HG03175 (cell line): ENCODE results near the gene AMPD2.
"Not testable (repeated sequence)": the region's sequence is repeated elsewhere in the genome, so short reads cannot be mapped to it uniquely, and the experiment has no call there.

Experiments
- ATAC-seq: cut with Tn5 transposase; IDR thresholded peaks from one replicate; pipeline ENCODE4 v1.9.1; 2021; ENCODE audit warnings: mild to moderate bottlenecking, moderate library complexity; ENCODE audit not compliant: unreplicated experiment

AMPD2 gene

DNA sequence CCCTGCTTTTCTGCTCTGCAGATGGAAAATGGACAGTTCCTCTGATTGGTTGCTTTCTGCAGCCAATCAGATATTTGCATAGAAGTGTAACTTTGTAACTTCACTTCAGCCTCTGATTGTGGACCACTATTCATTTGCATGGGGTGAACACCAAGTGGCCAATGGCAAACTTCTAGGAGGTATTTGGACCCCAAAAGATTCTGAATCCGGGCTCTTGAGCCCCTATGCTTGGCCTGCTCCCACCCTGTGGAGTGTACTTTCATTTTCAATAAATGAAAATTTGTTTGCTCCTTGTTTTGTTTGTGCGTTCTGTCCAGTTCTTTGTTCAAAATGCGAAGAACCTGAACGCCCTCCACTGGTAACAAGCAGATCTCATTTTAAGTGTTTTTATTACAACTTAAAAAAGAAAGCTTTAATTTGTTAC, 29.9 kb downstream of the AMPD2 start:
- ATAC-seq: no peak

- no peak for ATAC-seq
These were observed 31.0 kb downstream of the AMPD2 start for GRCh38 chr1:109650609-109651008.

DNA sequence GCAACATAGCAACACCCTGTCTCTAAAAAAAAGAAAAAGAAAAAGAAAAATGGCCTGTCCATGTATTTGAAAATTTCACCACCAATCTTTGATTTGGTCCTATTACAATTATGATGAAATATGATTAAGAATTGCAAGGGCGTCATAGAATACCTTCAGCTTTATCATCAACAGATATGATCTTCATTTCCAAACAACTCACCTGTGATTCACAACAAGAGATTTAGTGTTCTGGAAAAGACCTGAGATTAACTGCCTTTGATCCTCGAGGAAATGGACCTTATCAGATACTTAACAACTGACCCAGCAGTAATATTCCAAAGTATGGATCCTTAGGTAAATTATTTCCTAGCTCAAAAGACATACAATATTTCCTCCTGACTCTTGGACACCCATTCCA, 32.8 kb downstream of the AMPD2 start:
- no peak for ATAC-seq

DNA sequence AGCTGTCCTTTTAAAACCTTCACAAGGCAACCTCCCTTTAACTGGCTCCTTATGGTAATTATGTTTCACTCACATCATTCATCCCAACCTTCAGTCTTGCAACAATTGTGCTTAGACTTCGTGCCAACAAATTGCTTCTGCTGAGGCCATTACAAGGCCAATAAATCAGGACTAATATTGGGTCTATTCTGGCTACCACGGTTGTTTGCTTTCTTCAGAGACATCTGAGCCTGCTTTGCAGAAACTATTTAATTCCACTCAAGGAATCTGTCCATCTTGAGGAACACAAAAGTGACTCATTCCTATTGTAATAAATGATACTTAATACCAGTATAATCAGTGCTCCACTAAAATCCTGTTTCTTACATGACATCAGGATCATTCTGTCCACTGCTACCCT, 33.7 kb downstream of the AMPD2 start:
- ATAC-seq: no peak

- no peak for ATAC-seq
These were observed 34.9 kb downstream of the AMPD2 start for GRCh38 chr1:109654519-109654918.

GRCh38 chr1:109655615-109656519, 36.2 kb downstream of the AMPD2 start, which contains the start of gene GSTM4:
Gene GSTM4, plus strand, starts transcription at chr1:109656099. Its CDS starts 291 bp downstream, at chr1:109656390.
- peak; percentile 89 for ATAC-seq

- no peak for ATAC-seq
These were observed 37.8 kb downstream of the AMPD2 start for GRCh38 chr1:109657395-109657794.

DNA sequence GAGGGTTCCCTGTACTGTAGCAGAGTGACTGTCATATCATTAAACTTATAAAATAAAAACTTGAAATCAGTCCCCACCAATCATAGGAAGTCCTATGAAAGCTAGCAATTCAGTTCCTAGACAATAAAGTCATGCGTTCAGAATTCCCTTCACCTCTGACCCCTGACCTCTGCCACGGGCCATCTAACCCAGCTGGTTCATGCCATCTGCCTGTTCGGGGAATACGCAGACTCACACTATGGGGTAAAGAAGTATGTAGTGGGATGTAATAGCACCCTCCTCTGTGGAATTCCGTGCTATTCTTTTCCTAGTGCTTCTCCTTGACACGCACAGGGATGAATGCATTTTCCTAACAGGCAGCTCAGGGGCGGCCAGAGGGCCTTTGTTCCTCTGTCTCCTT, 38.3 kb downstream of the AMPD2 start:
- no peak for ATAC-seq

DNA sequence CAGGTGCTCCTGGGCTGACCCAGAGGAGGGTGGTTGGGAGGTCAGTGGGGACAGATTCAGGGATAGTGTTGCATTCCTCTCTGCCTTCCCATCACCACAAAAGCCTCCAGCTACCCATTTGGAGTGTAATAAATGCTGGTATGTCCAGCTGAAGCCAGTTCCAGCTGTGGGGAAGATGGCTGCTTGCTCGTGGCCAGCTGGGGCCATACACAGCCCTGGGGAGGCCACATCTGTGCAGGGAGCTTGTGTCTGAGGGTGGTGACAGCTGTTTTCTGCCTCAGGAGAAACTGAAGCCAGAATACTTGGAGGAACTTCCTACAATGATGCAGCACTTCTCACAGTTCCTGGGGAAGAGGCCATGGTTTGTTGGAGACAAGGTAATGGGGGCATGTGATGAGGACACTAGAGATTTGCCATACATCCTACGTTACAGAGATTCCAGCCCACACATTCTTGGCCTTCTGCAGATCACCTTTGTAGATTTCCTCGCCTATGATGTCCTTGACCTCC, 39.0 kb downstream of the AMPD2 start:
- ATAC-seq: no peak

GRCh38 chr1:109659145-109659544, 39.5 kb downstream of the AMPD2 start:
- no peak for ATAC-seq

- ATAC-seq: no peak
These were observed 40.5 kb downstream of the AMPD2 start for GRCh38 chr1:109659997-109660690.

- not testable (repeated sequence) for ATAC-seq
These were observed 41.0 kb downstream of the AMPD2 start for GRCh38 chr1:109660691-109661026.

DNA sequence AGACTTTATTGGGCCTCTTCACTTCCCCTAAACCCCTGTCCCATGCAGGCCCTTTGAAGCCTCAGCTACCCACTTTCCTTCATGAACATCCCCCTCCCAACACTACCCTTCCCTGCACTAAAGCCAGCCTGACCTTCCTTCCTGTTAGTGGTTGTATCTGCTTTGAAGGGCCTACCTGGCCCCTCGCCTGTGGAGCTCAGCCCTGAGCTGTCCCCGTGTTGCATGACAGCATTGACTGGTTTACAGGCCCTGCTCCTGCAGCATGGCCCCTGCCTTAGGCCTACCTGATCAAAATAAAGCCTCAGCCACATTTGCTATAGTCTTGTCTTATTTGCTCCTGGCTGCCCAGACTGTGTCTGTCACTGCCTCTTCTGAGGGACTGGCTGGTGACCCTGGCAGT, 41.8 kb downstream of the AMPD2 start:
- no peak for ATAC-seq

GRCh38 chr1:109664671-109665070, 45.0 kb downstream of the AMPD2 start:
- no peak for ATAC-seq

GRCh38 chr1:109667452-109668122, 48.0 kb downstream of the AMPD2 start, which contains the start of gene GSTM2:
Gene GSTM2, plus strand, starts transcription at chr1:109668057. Its CDS starts 59 bp downstream, at chr1:109668116.
- peak; percentile 85 for ATAC-seq

GRCh38 chr1:109668123-109668775, 48.6 kb downstream of the AMPD2 start:
- ATAC-seq: no peak

- no peak for ATAC-seq
These were observed 49.8 kb downstream of the AMPD2 start for GRCh38 chr1:109669246-109669948.

DNA sequence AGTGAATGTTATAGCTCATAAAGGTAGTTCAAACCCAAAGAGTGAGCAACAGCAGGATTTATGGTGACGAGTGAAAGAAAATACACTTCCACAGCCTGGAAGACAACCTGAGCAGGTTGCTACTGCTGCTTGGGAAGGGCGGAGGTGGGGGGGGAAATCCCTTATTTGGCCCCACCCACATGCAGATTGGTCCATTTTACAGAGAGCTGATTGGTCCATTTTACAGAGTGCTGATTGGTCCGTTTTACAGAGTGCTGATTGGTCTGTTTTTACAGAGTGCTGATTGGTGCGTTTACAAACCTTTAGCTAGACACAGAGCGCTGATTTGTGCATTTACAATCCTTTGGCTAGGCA, 50.3 kb downstream of the AMPD2 start:
- ATAC-seq: not testable (repeated sequence)

- ATAC-seq: no peak
These were observed 51.4 kb downstream of the AMPD2 start for GRCh38 chr1:109671067-109671466.

DNA sequence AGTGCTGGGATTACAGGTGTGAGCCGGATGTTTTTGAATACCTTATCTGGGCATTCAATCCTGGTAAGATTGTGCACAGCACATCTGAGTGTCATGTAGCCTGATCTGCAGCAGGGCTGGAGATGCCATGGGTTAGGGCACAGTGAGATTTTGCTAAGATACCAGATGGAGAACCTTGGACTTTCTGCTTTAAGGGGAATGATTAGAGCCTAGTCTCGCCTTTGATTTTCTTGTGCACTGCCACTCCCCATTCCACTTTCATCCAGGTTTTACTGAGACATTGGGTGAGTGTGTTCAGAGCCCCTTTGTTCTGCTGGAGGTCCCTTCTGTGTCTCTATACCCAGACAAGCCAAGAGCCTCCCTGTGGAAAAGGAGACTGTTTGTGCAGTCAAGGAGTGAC, 54.2 kb downstream of the AMPD2 start:
- ATAC-seq: not testable (repeated sequence)
